ENCODE results near the gene WDR1.
A peak's percentile ranks its signal among the peaks of the same experiment; 100 is the strongest.

The WDR1 gene

DNA sequence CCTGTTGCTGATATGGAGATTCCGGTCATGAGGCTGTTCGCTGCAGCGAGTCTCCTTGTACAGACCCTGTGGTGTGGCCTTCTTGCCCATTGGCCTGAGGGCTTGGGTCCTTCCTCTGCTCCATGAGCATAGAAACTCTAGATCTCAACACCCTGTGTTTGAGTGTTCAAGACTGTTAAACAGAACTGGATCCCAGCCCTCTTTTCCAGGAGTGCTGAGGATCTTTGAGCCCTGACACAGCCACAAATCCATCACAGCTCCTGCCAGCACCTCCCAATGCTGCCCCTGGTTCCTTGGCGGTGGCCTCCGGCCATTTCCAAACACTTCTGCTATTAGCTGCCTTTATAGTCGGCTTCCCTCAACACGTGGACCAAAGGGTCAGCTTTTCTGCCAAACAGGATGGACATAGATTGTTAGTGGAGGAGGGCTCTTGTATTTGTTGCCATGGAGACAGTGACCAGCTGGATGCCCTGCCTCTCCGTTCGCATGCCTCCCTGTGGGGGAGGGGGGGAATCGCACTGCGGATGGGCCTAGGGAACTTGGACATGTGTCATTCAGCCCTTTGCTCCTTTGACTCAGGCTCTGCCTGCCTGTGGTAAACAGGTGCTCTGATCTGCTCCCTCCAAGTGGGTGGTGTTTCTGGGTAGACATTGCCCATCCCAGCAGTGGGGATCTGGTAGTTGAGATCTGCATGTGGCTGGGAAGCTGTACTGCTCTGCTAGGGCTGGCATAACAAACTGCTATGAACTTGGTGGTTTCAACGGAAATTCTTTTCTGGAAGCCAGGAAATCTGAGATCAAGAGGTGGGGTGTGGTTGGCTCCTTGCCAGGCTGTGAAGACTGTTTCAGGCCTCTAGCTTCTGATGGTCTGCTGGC is 6.9 kb upstream of the WDR1 start:
- H3K36me3 Mint-ChIP-seq (ENCODE audit: low read depth), result no peaks in the 10 kb centered on the region
- no peak for DNase-seq (ENCODE audit: low spot score)
- H3K4me3 Mint-ChIP-seq, result peak overlapping the region; percentile 36
- peaks cover 2% of the 10 kb centered on the region for H3K27me3 Mint-ChIP-seq (ENCODE audit: low read depth)
- H3K4me1 Mint-ChIP-seq (ENCODE audit: low read depth), result peaks cover 40% of the 10 kb centered on the region
- no peaks in the 10 kb centered on the region for H3K9me3 Mint-ChIP-seq
- H3K27ac Mint-ChIP-seq, result peak overlapping the region; percentile 50

DNA sequence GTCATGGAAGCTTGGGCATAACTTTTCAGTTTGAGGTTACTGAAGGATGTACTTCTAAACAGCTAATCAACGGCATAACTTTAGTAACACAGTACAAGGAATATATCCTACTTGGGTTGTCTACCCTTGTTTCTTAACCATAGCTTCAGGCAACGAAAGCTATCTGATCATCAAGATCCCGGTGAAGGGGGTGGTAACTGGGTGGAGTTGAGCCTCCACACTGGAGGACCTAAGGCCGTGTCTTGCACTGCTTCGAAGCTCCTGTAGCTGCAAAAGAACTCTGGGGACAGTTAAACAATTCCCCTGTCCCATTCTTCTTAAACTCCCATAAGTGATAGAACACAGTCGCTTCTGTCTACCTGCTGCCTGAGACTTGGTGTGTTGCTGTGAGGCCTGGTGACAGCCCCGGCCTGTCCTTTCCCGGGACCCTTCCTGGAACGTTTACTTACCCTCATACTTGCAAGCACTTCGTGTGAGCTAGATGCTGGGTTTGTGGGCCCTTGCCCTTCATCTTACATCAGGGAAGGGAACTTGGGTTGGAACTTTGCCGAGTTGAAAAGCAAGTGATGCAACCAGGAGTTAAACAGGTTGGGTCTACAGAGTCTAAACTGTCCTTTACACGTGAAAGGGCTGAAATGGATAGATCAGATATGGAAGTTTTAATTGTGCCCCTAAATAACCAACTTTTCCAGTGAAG is 5.8 kb upstream of the WDR1 start:
- H3K9me3 Mint-ChIP-seq, result no peaks in the 10 kb centered on the region
- H3K27me3 Mint-ChIP-seq (ENCODE audit: low read depth), result peaks cover 2% of the 10 kb centered on the region
- peaks cover 51% of the 10 kb centered on the region for H3K4me1 Mint-ChIP-seq (ENCODE audit: low read depth)
- H3K36me3 Mint-ChIP-seq (ENCODE audit: low read depth), result no peaks in the 10 kb centered on the region
- peak overlapping the region; percentile 46 for H3K27ac Mint-ChIP-seq
- no peak for DNase-seq (ENCODE audit: low spot score)
- H3K4me3 Mint-ChIP-seq, result no peak overlapping the region

DNA sequence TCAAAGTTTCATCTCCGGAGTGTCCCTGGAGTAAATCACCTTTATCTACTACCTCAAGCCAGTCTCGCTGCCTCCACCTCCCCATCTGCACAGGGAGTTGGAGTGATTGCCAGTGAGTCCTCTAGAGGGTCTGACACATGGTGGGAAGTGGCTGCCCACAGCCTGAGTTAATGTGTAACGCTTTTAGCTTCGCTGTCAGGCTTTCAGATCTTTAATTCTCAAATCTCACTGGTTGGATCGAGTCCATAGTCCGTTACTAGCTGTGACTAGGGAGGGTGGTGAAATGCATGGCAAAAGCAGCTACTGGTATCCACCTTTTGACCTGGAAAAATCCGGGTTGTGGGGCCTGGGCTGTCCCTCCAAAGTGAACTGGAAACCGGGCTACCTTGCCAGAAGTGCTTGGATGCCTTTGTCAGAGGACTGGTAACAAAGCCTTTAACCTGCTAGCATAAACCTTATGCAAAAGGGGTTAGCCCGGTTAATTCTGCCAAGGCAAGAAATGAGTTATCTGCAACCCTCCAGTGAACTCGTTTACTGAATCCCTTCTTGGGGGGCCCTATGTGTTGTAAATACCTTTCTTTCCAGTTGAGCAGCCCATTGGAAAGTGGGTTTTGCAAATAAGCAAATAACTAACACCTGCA is 5.1 kb upstream of the WDR1 start:
- no peak overlapping the region for H3K27ac Mint-ChIP-seq

DNA sequence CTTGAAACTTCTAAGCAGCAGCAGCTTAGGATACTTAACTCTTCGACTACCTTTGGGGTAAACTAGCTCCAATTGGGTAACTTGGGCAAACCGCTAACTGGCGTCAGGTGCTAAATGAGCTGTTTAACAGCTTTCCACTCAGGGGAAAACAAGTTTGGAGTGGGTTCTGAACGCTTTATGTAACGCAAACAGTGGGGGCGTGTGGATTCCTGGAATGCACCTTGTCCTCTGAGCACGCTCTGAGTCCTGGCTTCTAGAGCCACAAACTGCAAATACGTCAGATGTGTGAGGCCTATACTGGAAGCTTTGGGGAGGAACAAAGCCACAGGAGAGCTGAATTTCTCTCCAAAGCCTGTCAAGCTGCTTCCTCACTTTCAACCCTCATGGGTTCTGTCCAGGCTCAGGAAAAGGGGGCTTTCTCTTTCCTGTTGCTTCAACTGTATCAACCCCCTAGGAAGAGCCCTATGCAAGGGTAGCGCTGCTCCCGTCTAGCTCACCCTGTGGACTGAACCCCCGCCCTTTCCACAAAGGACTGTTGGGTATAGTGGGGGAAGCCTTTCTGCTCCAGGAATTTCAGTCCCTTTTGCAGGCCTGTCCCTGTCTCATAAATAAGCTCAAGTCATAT is 4.5 kb upstream of the WDR1 start:
- no peak for DNase-seq (ENCODE audit: low spot score)
- H3K4me1 Mint-ChIP-seq (ENCODE audit: low read depth), result peaks cover 55% of the 10 kb centered on the region
- no peak overlapping the region for H3K27ac Mint-ChIP-seq
- no peaks in the 10 kb centered on the region for H3K9me3 Mint-ChIP-seq
- H3K4me3 Mint-ChIP-seq, result no peak overlapping the region
- peaks cover under 1% of the 10 kb centered on the region for H3K36me3 Mint-ChIP-seq (ENCODE audit: low read depth)
- H3K27me3 Mint-ChIP-seq (ENCODE audit: low read depth), result no peaks in the 10 kb centered on the region

More for the DNA sequence above, 5.1 kb upstream of the WDR1 start:
- Mint-ChIP-seq H3K9me3 (no peaks in the 10 kb centered on the region), H3K36me3 (ENCODE audit: low read depth) (no peaks in the 10 kb centered on the region), H3K4me1 (ENCODE audit: low read depth) (peaks cover 55% of the 10 kb centered on the region), H3K4me3 (no peak overlapping the region), H3K27me3 (ENCODE audit: low read depth) (no peaks in the 10 kb centered on the region)
- DNase-seq (ENCODE audit: low spot score), result no peak

DNA sequence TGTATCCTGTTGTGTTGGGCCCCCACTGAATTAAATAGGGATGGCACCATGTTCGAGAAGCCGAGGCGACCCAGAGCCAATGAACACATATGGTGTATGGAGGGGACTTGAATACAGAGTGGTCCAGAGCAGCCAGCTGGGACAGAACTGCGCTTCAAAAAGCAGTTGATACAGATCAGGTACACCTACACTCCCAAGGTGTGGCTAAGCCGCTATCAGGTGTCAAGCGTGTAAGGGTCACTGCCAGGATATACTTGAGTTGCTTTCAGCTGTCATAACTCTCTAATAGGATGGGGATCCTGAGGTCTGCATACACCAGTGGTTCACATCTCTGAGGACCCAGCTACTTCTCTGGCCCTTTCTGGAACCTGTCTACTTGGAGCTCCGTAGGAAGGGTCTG is 3.2 kb upstream of the WDR1 start:
- peaks cover 13% of the 10 kb centered on the region for H3K36me3 Mint-ChIP-seq (ENCODE audit: low read depth)

DNA sequence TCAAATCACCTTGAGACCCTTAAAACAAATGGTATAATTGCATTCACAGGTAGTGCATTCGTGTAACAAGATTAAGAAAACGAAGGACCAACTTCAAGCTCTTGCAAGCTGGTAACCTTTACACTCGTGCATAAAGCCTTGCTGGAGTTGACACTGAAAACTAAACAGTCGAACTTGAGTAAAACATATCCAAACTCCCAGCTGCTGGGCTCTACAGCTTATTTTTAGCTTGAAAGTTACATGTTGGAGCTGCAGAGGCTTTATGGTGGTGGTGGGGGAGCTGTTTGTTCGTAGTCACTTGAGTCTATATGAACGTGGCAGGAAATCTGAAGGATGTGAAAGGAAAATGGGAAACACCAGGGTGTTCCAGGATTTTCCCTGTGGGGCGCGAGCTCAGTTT is 2.7 kb upstream of the WDR1 start:
- H3K36me3 Mint-ChIP-seq (ENCODE audit: low read depth), result peaks cover 18% of the 10 kb centered on the region
- DNase-seq (ENCODE audit: low spot score), result no peak
- no peak overlapping the region for H3K27ac Mint-ChIP-seq
- H3K27me3 Mint-ChIP-seq (ENCODE audit: low read depth), result no peaks in the 10 kb centered on the region
- peaks cover 60% of the 10 kb centered on the region for H3K4me1 Mint-ChIP-seq (ENCODE audit: low read depth)
- peak overlapping the region; percentile 92 for H3K4me3 Mint-ChIP-seq
- H3K9me3 Mint-ChIP-seq, result no peaks in the 10 kb centered on the region

More for the DNA sequence above, 3.2 kb upstream of the WDR1 start:
- Mint-ChIP-seq H3K4me3 (no peak overlapping the region), H3K4me1 (ENCODE audit: low read depth) (peaks cover 60% of the 10 kb centered on the region), H3K27me3 (ENCODE audit: low read depth) (no peaks in the 10 kb centered on the region), H3K9me3 (no peaks in the 10 kb centered on the region), H3K27ac (no peak overlapping the region)
- no peak for DNase-seq (ENCODE audit: low spot score)

DNA sequence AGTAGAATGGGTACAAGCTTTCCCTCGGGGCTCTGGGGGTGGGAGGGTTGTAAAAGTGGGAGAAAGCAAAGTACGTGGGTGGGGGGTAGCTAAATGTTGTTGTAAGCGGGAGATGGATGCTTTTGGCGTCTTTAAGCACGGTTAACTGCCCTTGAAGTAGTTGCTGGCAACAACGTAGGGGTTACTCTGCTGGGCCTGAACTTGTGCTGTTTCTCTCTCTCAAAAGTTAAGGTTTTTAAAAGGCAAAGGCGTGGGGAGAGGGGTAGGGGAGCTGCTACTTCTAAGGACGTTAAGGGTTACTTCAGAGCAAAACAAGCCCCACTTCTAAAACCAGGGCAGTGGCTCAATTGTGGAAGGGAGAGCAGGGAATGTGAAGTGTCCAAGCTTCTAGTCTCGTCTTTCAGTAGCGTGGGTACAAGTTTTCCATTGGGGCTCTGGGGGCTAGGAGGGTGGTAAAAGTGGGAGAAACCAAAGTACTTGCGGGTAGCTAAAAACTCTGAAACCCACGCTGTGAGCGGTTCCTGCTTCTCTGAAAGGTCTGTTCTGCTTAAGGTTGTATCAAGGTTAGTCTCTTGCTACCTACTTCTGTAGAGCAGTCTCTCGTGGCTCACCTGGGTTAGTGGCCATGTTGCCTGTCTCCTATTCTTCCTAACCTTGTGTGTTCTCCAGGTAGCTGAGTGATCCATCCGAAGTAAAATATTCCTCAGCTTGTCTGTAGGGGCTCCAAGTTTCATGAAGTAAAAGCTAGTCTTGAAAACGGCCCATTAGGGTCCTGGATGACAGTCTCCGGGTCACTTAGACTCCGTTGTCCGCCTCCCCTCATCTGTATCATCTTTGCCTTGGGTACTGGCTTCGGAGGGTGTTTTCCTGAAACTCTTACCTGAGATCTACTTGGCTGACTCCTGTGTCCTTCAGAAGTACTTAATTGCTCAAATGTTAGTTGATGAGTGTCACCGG is 1.7 kb upstream of the WDR1 start:
- Mint-ChIP-seq H3K4me1 (ENCODE audit: low read depth) (peaks cover 60% of the 10 kb centered on the region), H3K27ac (peak overlapping the region; percentile 98), H3K36me3 (ENCODE audit: low read depth) (peaks cover 27% of the 10 kb centered on the region), H3K27me3 (ENCODE audit: low read depth) (no peaks in the 10 kb centered on the region), H3K9me3 (no peaks in the 10 kb centered on the region), H3K4me3 (peak overlapping the region; percentile 92)
- peak; percentile 25 for DNase-seq (ENCODE audit: low spot score)

DNA sequence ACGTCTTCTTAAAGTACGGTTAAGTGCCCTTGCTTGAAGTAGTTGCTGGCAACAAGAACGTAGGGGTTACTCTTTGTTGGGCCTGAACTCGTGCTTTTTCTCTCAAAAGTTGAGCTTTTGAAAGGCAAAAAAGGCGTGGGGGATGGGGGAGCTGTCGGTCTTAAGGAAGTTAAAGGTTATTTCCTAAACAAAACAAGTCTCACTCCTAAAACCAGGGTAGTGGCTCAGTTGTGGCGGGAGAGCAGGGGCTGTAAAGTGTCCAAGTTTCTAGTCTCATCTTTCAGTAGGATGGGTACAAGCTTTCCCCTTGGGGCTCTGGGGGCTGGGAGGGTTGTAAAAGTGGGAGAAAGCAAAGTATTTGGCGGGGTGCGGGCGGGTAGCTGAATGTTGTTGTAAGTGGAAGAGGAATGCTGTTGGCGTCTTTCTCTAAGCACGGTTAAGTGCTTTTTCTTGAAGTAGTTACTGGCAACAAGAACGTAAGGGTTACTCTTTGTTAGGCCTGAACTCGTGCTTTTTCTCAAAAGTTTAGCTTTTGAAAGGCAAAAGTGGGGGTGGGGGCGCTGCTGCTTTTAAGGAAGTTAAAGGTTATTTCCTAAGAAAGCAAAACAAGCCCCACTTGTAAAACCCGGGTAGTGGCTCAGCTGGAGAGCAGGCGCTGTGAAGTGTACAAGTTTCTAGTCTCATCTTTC is 904 bp upstream of the WDR1 start:
- DNase-seq (ENCODE audit: low spot score), result peak; percentile 45

DNA sequence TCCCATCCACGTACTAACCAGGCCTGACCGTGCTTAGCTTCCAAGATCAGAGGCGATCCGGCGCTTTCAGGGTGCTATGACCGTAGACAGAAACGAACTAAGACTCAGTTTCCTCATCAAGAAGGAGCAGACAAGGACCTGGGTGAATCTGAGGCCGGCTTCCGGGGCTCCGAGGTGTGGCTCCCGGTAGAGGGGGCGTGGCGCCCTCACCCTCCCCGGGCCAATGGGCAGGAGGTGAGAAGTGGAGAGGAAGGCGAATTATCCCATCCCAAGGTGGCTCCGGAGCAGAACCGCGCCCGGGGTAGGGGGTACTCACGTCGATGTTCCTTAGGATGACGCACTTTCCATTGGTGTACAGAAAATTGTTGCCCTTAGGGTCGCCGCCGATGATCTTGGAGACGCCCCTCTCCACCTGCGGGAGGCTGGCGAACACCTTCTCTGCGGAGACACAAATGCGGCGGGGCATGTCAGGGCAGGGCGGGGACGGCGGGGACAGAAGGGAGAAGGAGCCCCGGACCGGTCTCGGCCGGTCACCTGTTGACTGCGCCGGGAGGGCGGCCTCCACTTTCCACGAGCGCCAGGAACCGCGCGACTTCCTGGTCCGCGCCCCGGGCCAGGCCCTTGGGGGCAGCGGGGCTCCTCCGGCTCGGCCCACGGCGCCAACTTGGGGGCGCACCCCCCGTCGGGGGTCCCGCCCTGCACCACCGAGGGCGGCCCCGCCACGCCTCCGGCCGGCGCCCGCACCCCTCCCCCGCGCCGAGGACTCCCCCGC is 616 bp downstream of the WDR1 start:
- peak overlapping the region; percentile 96 for H3K4me3 Mint-ChIP-seq
- peaks cover 51% of the 10 kb centered on the region for H3K36me3 Mint-ChIP-seq (ENCODE audit: low read depth)
- peak overlapping the region; percentile 87 for H3K27ac Mint-ChIP-seq
- peaks cover 68% of the 10 kb centered on the region for H3K4me1 Mint-ChIP-seq (ENCODE audit: low read depth)
- no peaks in the 10 kb centered on the region for H3K9me3 Mint-ChIP-seq
- DNase-seq (ENCODE audit: low spot score), result peak; percentile 71
- no peaks in the 10 kb centered on the region for H3K27me3 Mint-ChIP-seq (ENCODE audit: low read depth)

More for the DNA sequence above, 904 bp upstream of the WDR1 start:
- Mint-ChIP-seq H3K36me3 (ENCODE audit: low read depth) (peaks cover 36% of the 10 kb centered on the region), H3K4me3 (peak overlapping the region; percentile 92), H3K4me1 (ENCODE audit: low read depth) (peaks cover 60% of the 10 kb centered on the region), H3K27ac (peak overlapping the region; percentile 98), H3K27me3 (ENCODE audit: low read depth) (no peaks in the 10 kb centered on the region), H3K9me3 (no peaks in the 10 kb centered on the region)

DNA sequence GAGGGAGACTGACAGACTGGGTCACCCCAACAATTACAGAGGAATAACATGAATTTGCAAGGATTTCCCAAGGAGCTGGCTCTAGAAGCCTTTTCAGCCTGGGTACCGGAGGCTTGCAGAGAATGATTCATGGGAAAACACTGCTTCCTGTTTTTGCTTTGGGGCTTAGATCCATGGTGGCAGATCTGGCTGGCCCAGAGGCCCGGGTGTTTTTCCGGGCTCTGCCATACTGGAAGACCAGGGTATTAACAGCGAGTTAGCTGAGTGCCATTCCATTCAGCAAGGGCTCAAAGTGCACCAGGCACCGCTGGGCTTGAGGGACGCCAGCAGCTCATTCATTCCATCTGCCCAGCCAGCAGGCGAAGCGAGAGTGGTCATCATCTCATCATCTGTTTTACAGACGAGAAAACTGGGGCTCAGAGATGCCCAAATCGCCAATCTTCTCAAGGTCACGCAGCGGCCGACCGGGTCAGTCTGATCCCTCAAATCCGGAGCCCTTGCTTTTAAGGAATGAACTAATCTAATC is 1.3 kb downstream of the WDR1 start:
- no peak for DNase-seq (ENCODE audit: low spot score)
- H3K36me3 Mint-ChIP-seq (ENCODE audit: low read depth), result peaks cover 57% of the 10 kb centered on the region

DNA sequence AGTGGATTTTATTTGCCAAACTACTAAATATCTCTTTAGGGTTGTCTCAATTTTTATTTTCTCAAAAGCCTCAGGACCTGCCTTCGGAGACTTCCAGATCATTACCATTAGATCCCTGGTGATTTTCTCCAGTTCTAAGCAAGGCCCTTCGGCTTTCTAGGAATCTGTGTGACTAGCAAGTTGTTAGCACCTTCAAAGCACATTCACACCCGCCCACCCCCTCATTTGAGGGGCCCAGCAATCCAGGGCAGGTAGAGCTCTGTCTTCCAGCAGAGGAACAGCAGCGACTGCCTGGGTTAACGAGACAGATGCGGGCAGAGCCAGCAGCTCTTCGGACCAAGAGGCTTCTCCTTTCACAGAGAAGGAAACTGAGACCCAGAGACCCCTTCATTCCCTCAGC is 2.0 kb downstream of the WDR1 start:
- Mint-ChIP-seq H3K27ac (no peak overlapping the region), H3K4me3 (peak overlapping the region; percentile 96), H3K4me1 (ENCODE audit: low read depth) (peaks cover 76% of the 10 kb centered on the region), H3K27me3 (ENCODE audit: low read depth) (no peaks in the 10 kb centered on the region), H3K36me3 (ENCODE audit: low read depth) (peaks cover 62% of the 10 kb centered on the region), H3K9me3 (no peaks in the 10 kb centered on the region)
- DNase-seq (ENCODE audit: low spot score), result no peak

More for the DNA sequence above, 1.3 kb downstream of the WDR1 start:
- H3K9me3 Mint-ChIP-seq, result no peaks in the 10 kb centered on the region
- peak overlapping the region; percentile 87 for H3K27ac Mint-ChIP-seq
- peak overlapping the region; percentile 96 for H3K4me3 Mint-ChIP-seq
- no peaks in the 10 kb centered on the region for H3K27me3 Mint-ChIP-seq (ENCODE audit: low read depth)
- peaks cover 71% of the 10 kb centered on the region for H3K4me1 Mint-ChIP-seq (ENCODE audit: low read depth)

DNA sequence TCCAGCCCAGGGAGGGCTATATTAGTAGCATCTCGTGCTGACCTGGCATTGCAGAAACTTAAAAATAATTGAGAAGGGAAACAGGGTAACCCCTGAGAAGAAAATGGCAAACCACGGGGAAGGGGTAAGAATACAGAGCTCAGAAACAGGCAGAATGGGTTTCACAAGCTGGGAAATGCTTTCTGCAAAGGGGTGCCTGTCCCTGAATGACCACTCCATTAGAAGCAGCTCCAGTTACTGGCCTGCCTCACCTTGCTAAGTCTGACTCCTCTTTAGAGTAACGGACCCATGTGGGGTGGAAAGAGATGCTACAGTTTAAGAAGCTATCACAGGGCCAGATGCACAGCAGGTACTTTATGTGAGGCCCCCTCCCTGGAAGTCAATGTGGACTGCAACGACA is 2.5 kb downstream of the WDR1 start:
- peaks cover 65% of the 10 kb centered on the region for H3K36me3 Mint-ChIP-seq (ENCODE audit: low read depth)
- no peaks in the 10 kb centered on the region for H3K27me3 Mint-ChIP-seq (ENCODE audit: low read depth)

More for the DNA sequence above, 2.5 kb downstream of the WDR1 start:
- Mint-ChIP-seq H3K4me3 (peak overlapping the region; percentile 96), H3K27ac (no peak overlapping the region), H3K4me1 (ENCODE audit: low read depth) (peaks cover 78% of the 10 kb centered on the region), H3K9me3 (no peaks in the 10 kb centered on the region)
- DNase-seq (ENCODE audit: low spot score), result no peak

Measured in T-helper 2 cell treated with Interferon-gamma antibody and Interleukin-4, amounts not matched to agents 5 μg/mL and 100 μg/mL, for 36 hours (primary cell).